ENCODE measurements around the gene HSBP1L1. TPM values are rescaled to one million over a fixed set of nuclear protein-coding genes. Genes with fewer than 3 reads are reported as not detected.

HSBP1L1 gene
- total and polyA plus RNA-seq, 3 donors from 2014 or later = 5.0 to 6.6 (median 6.0) TPM

GRCh38 chr18:79950515-79951341 is 13.7 kb upstream of the HSBP1L1 start:
- peaks cover 21% of the 10 kb centered on the region for H3K4me1 ChIP-seq

GRCh38 chr18:79951545-79952455 is 12.6 kb upstream of the HSBP1L1 start, which contains the start of gene SLC66A2:
Gene SLC66A2, minus strand, starts transcription at chr18:79951653. Its CDS starts 727 bp downstream, at chr18:79950926.
- no peaks in the 10 kb centered on the region for H3K9me3 ChIP-seq
- no peaks in the 10 kb centered on the region for H3K27me3 ChIP-seq
- peak within 1 kb of the TSS; percentile 79 to 80 for H3K27ac ChIP-seq
- TF ChIP-seq POLR2A (IDR thresholded peaks at IDR 0.05) = peak; percentile 35
- no peak for TF ChIP-seq CTCF (IDR thresholded peaks at IDR 0.05)
- H3K36me3 ChIP-seq (ENCODE audit: low read depth, missing control alignments) = no peaks in the 10 kb centered on the region
- DNase-seq = peak; percentile 93
- peak within 1 kb of the TSS; percentile 84 to 86 for H3K4me3 ChIP-seq
- H3K4me1 ChIP-seq = peaks cover 14% of the 10 kb centered on the region
- WGBS, 2 donors = 0 to 1% methylated on average over 2 to 122 of the region's 126 CpGs
- intact Hi-C loops (cut with DNase I; ENCODE audit: low total_unique reads) = no loop called here

More at GRCh38 chr18:79950515-79951341, 13.7 kb upstream of the HSBP1L1 start:
- peak overlapping the region; percentile 84 to 86 for H3K4me3 ChIP-seq
- no peak for TF ChIP-seq CTCF (IDR thresholded peaks at IDR 0.05)
- TF ChIP-seq POLR2A (IDR thresholded peaks at IDR 0.05) = no peak
- WGBS, 2 donors = 6 to 29% methylated on average over 4 to 41 of the region's 81 CpGs
- H3K36me3 ChIP-seq (ENCODE audit: low read depth, missing control alignments) = no peaks in the 10 kb centered on the region
- H3K27me3 ChIP-seq = no peaks in the 10 kb centered on the region
- H3K9me3 ChIP-seq = no peaks in the 10 kb centered on the region
- intact Hi-C loops (cut with DNase I; ENCODE audit: low total_unique reads) = no loop called here
- DNase-seq = peak; percentile 23
- H3K27ac ChIP-seq = peak overlapping the region; percentile 79 to 80

- DNase-seq = peak; percentile 12
- no peak for TF ChIP-seq CTCF (IDR thresholded peaks at IDR 0.05)
- no peak for TF ChIP-seq POLR2A (IDR thresholded peaks at IDR 0.05)
- no peaks in the 10 kb centered on the region for H3K36me3 ChIP-seq (ENCODE audit: low read depth, missing control alignments)
- intact Hi-C loops (cut with DNase I; ENCODE audit: low total_unique reads) = no loop called here
- no peaks in the 10 kb centered on the region for H3K9me3 ChIP-seq
- H3K27me3 ChIP-seq = no peaks in the 10 kb centered on the region
- WGBS, 2 donors = 24 to 30% methylated on average over 42 to 43 of the region's 43 CpGs
- peaks cover 14% of the 10 kb centered on the region for H3K4me1 ChIP-seq
- H3K27ac ChIP-seq = no peak overlapping the region
- H3K4me3 ChIP-seq = peak overlapping the region; percentile 84 to 86
Measured at GRCh38 chr18:79952456-79952995, 11.9 kb upstream of the HSBP1L1 start.

- DNase-seq = peak; percentile 13
- Histone ChIP-seq H3K4me1 (peaks cover 13% of the 10 kb centered on the region), H3K4me3 (peak overlapping the region; percentile 1 to 18), H3K27ac (no peak overlapping the region), H3K9me3 (no peaks in the 10 kb centered on the region), H3K36me3 (ENCODE audit: low read depth, missing control alignments) (no peaks in the 10 kb centered on the region), H3K27me3 (no peaks in the 10 kb centered on the region)
- intact Hi-C loops (cut with DNase I; ENCODE audit: low total_unique reads) = no loop called here
- TF ChIP-seq POLR2A (IDR thresholded peaks at IDR 0.05) (no peak), CTCF (IDR thresholded peaks at IDR 0.05) (no peak)
- 71 to 74% methylated on average over 4 to 24 of the region's 24 CpGs for WGBS, 2 donors
Measured at GRCh38 chr18:79952996-79953559, 11.4 kb upstream of the HSBP1L1 start.
